ENCODE data around the gene FEM1A. TPM values are rescaled to one million over a fixed set of nuclear protein-coding genes. Genes with fewer than 3 reads are reported as not detected.

Gene FEM1A
- total and polyA plus RNA-seq, 10 of the 15 experiments (the other 5 are each of a cell fraction or from before 2014, with no cell fraction given) = 0.27 to 17.4 (median 3.8) TPM

GRCh38 chr19:4811328-4812131, 20.0 kb downstream of the FEM1A start (continued):
- TF ChIP-seq MYB (IDR thresholded peaks at IDR 0.05; ENCODE audit: borderline replicate concordance, low read depth, low read length) = no peak
- no peak for TF ChIP-seq JUNB (IDR thresholded peaks at IDR 0.05)
- TF ChIP-seq CREB1 (IDR thresholded peaks at IDR 0.05; ENCODE audit: low read depth) = no peak
- TF ChIP-seq CBX5 (IDR thresholded peaks at IDR 0.05; ENCODE audit: low read depth) = no peak
- no peak for TF ChIP-seq BMI1 (IDR thresholded peaks at IDR 0.05; ENCODE audit: borderline replicate concordance)
- TF ChIP-seq NR2C1 (IDR thresholded peaks at IDR 0.05) = no peak
- TF ChIP-seq SREBF1 (IDR thresholded peaks at IDR 0.05; ENCODE audit: low read length) = no peak
- TF ChIP-seq RAD51 (IDR thresholded peaks at IDR 0.05) = no peak
- TF ChIP-seq SIX5 (IDR thresholded peaks at IDR 0.05; ENCODE audit: low read depth, low read length, severe bottlenecking) = no peak
- no peak for TF ChIP-seq SUPT20H (IDR thresholded peaks at IDR 0.05; ENCODE audit: borderline replicate concordance, control insufficient read depth, low read depth, low read length)
- no peak for TF ChIP-seq RFX5 (IDR thresholded peaks at IDR 0.05; ENCODE audit: low read depth, low read length)
- TF ChIP-seq HDAC2 (IDR thresholded peaks at IDR 0.05) = no peak
- no peak for TF ChIP-seq FOXM1 (IDR thresholded peaks at IDR 0.05; ENCODE audit: low read depth, low read length)
- no peak for TF ChIP-seq STAT3 (IDR thresholded peaks at IDR 0.05; ENCODE audit: low read depth, low read length)
- TF ChIP-seq ATF2 (IDR thresholded peaks at IDR 0.05; ENCODE audit: low read length) = no peak
- TF ChIP-seq STAT1 (conservative IDR thresholded peaks at IDR 0.05) = no peak
- TF ChIP-seq IRF4 (IDR thresholded peaks at IDR 0.05; ENCODE audit: low read depth, low read length) = 0 out of 2 replicates have a peak, but pooled peaks have one; percentile 39
- no peak for TF ChIP-seq ZBED1 (IDR thresholded peaks at IDR 0.05; ENCODE audit: borderline replicate concordance)
- no peak for TF ChIP-seq RELA (IDR thresholded peaks at IDR 0.05; ENCODE audit: borderline replicate concordance, partially characterized antibody)
- TF ChIP-seq EGR1 (IDR thresholded peaks at IDR 0.05; ENCODE audit: borderline replicate concordance in 1 of 2, low read depth in 2 of 2, low read length in 2 of 2) = no peak
- no peak for TF ChIP-seq TARDBP (IDR thresholded peaks at IDR 0.05; ENCODE audit: borderline replicate concordance)
- TF ChIP-seq RCOR1 (conservative IDR thresholded peaks at IDR 0.05; ENCODE audit: low read depth, low read length) = no peak
- TF ChIP-seq MEF2B (IDR thresholded peaks at IDR 0.05; ENCODE audit: partially characterized antibody, poor library complexity, severe bottlenecking) = no peak
- TF ChIP-seq ZBTB33 (IDR thresholded peaks at IDR 0.05) = no peak
- TF ChIP-seq MEF2A (IDR thresholded peaks at IDR 0.05; ENCODE audit: insufficient read depth, low read depth, low read length) = no peak
- TF ChIP-seq PBX3 (IDR thresholded peaks at IDR 0.05; ENCODE audit: insufficient replicate concordance, low read depth, low read length) = no peak
- no peak for TF ChIP-seq ZNF622 (IDR thresholded peaks at IDR 0.05)
- no peak for TF ChIP-seq ZNF24 (IDR thresholded peaks at IDR 0.05)
- TF ChIP-seq BCL11A (IDR thresholded peaks at IDR 0.05; ENCODE audit: low read depth, low read length) = no peak

Data from GM12878 (cell line).